HUES48 (cell line): ENCODE results near the gene AFF3.

Experiments used
- H3K27ac ChIP-seq: one replicate; pipeline ENCODE4 v1.7.0; 2013; ENCODE audit warnings: low read depth, low read length, inconsistent platforms
- H3K27me3 ChIP-seq: 2 replicates; pipeline ENCODE4 v1.6.1; 2013; ENCODE audit warnings: mild to moderate bottlenecking, low read length; ENCODE audit not compliant: control insufficient read depth, insufficient read depth
- H3K36me3 ChIP-seq: 2 replicates; pipeline ENCODE4 v1.6.1; 2013; ENCODE audit warnings: low read length; ENCODE audit not compliant: control insufficient read depth, insufficient read depth
- H3K4me1 ChIP-seq: 2 replicates; pipeline ENCODE4 v1.6.1; 2013; ENCODE audit warnings: mild to moderate bottlenecking, low read length; ENCODE audit not compliant: control insufficient read depth, insufficient read depth
- H3K4me3 ChIP-seq: 2 replicates; pipeline ENCODE4 v1.5.1; 2013; ENCODE audit warnings: mild to moderate bottlenecking, low read depth, low read length
- H3K9ac ChIP-seq: 2 replicates; pipeline ENCODE4 v1.6.1; 2013; ENCODE audit warnings: mild to moderate bottlenecking, low read depth, low read length, moderate library complexity
- H3K9me3 ChIP-seq: 2 replicates; pipeline ENCODE4 v1.6.1; 2013; ENCODE audit warnings: low read length; ENCODE audit not compliant: control insufficient read depth, insufficient read depth

AFF3 gene

GRCh38 chr2:99631700-99632099 is 510.7 kb downstream of the AFF3 start:
- Histone ChIP-seq H3K36me3 (no peaks in the 10 kb centered on the region), H3K27me3 (no peaks in the 10 kb centered on the region), H3K4me1 (no peaks in the 10 kb centered on the region)

GRCh38 chr2:99629320-99629719 is 513.1 kb downstream of the AFF3 start:
- Histone ChIP-seq H3K27ac (no peak overlapping the region), H3K9ac (no peak overlapping the region), H3K36me3 (no peaks in the 10 kb centered on the region), H3K27me3 (no peaks in the 10 kb centered on the region), H3K4me1 (no peaks in the 10 kb centered on the region), H3K9me3 (no peaks in the 10 kb centered on the region), H3K4me3 (no peak overlapping the region)

More at GRCh38 chr2:99631700-99632099, 510.7 kb downstream of the AFF3 start:
- H3K27ac ChIP-seq = no peak overlapping the region
- no peak overlapping the region for H3K4me3 ChIP-seq
- H3K9me3 ChIP-seq = no peaks in the 10 kb centered on the region
- no peak overlapping the region for H3K9ac ChIP-seq

- no peaks in the 10 kb centered on the region for H3K36me3 ChIP-seq
- no peaks in the 10 kb centered on the region for H3K4me1 ChIP-seq
- H3K27ac ChIP-seq = no peak overlapping the region
- no peak overlapping the region for H3K9ac ChIP-seq
- H3K9me3 ChIP-seq = no peaks in the 10 kb centered on the region
- no peaks in the 10 kb centered on the region for H3K27me3 ChIP-seq
- H3K4me3 ChIP-seq = no peak overlapping the region
Measured at GRCh38 chr2:99626158-99626557, 516.2 kb downstream of the AFF3 start.

- H3K36me3 ChIP-seq = no peaks in the 10 kb centered on the region
- H3K27me3 ChIP-seq = no peaks in the 10 kb centered on the region
- no peak overlapping the region for H3K27ac ChIP-seq
- H3K4me3 ChIP-seq = no peak overlapping the region
- H3K4me1 ChIP-seq = no peaks in the 10 kb centered on the region
- no peaks in the 10 kb centered on the region for H3K9me3 ChIP-seq
- no peak overlapping the region for H3K9ac ChIP-seq
Measured at GRCh38 chr2:99624677-99625076, 517.7 kb downstream of the AFF3 start.

- no peak overlapping the region for H3K27ac ChIP-seq
- H3K4me3 ChIP-seq = no peak overlapping the region
- H3K4me1 ChIP-seq = no peaks in the 10 kb centered on the region
- H3K36me3 ChIP-seq = no peaks in the 10 kb centered on the region
- H3K9me3 ChIP-seq = no peaks in the 10 kb centered on the region
- H3K9ac ChIP-seq = no peak overlapping the region
- no peaks in the 10 kb centered on the region for H3K27me3 ChIP-seq
Measured at GRCh38 chr2:99623613-99624012, 518.8 kb downstream of the AFF3 start.

GRCh38 chr2:99623035-99623434 is 519.4 kb downstream of the AFF3 start:
- Histone ChIP-seq H3K27me3 (no peaks in the 10 kb centered on the region), H3K9me3 (no peaks in the 10 kb centered on the region), H3K4me1 (no peaks in the 10 kb centered on the region), H3K36me3 (no peaks in the 10 kb centered on the region), H3K27ac (no peak overlapping the region), H3K4me3 (no peak overlapping the region), H3K9ac (no peak overlapping the region)

GRCh38 chr2:99622534-99622933 is 519.9 kb downstream of the AFF3 start:
- Histone ChIP-seq H3K27ac (no peak overlapping the region), H3K4me3 (no peak overlapping the region), H3K9me3 (no peaks in the 10 kb centered on the region), H3K36me3 (no peaks in the 10 kb centered on the region), H3K27me3 (no peaks in the 10 kb centered on the region), H3K9ac (no peak overlapping the region), H3K4me1 (no peaks in the 10 kb centered on the region)

- H3K4me1 ChIP-seq = no peaks in the 10 kb centered on the region
- no peak overlapping the region for H3K27ac ChIP-seq
Measured at GRCh38 chr2:99621774-99622173, 520.6 kb downstream of the AFF3 start.

GRCh38 chr2:99621106-99621505 is 521.3 kb downstream of the AFF3 start:
- H3K4me1 ChIP-seq = no peaks in the 10 kb centered on the region
- no peak overlapping the region for H3K9ac ChIP-seq
- no peaks in the 10 kb centered on the region for H3K36me3 ChIP-seq
- no peaks in the 10 kb centered on the region for H3K9me3 ChIP-seq
- no peak overlapping the region for H3K4me3 ChIP-seq
- H3K27me3 ChIP-seq = no peaks in the 10 kb centered on the region
- no peak overlapping the region for H3K27ac ChIP-seq

More at GRCh38 chr2:99621774-99622173, 520.6 kb downstream of the AFF3 start:
- Histone ChIP-seq H3K9ac (no peak overlapping the region), H3K27me3 (no peaks in the 10 kb centered on the region), H3K36me3 (no peaks in the 10 kb centered on the region), H3K4me3 (no peak overlapping the region), H3K9me3 (no peaks in the 10 kb centered on the region)

- no peaks in the 10 kb centered on the region for H3K4me1 ChIP-seq
- H3K9me3 ChIP-seq = no peaks in the 10 kb centered on the region
- no peak overlapping the region for H3K27ac ChIP-seq
- H3K36me3 ChIP-seq = no peaks in the 10 kb centered on the region
- H3K27me3 ChIP-seq = no peaks in the 10 kb centered on the region
- H3K4me3 ChIP-seq = no peak overlapping the region
- H3K9ac ChIP-seq = no peak overlapping the region
Measured at GRCh38 chr2:99619151-99619550, 523.2 kb downstream of the AFF3 start.

GRCh38 chr2:99618579-99619097 is 523.8 kb downstream of the AFF3 start:
- Histone ChIP-seq H3K27ac (no peak overlapping the region), H3K36me3 (no peaks in the 10 kb centered on the region), H3K9ac (no peak overlapping the region)

GRCh38 chr2:99617811-99618210 is 524.6 kb downstream of the AFF3 start:
- H3K27me3 ChIP-seq = no peaks in the 10 kb centered on the region

More at GRCh38 chr2:99618579-99619097, 523.8 kb downstream of the AFF3 start:
- no peaks in the 10 kb centered on the region for H3K27me3 ChIP-seq
- H3K4me3 ChIP-seq = no peak overlapping the region
- no peaks in the 10 kb centered on the region for H3K9me3 ChIP-seq
- H3K4me1 ChIP-seq = no peaks in the 10 kb centered on the region

More at GRCh38 chr2:99617811-99618210, 524.6 kb downstream of the AFF3 start:
- H3K9me3 ChIP-seq = no peaks in the 10 kb centered on the region
- H3K9ac ChIP-seq = no peak overlapping the region
- no peak overlapping the region for H3K4me3 ChIP-seq
- H3K4me1 ChIP-seq = no peaks in the 10 kb centered on the region
- H3K27ac ChIP-seq = no peak overlapping the region
- H3K36me3 ChIP-seq = no peaks in the 10 kb centered on the region
